Measurements from ENCODE around the gene YY1. TPM values are rescaled to one million over a fixed set of nuclear protein-coding genes. Genes with fewer than 3 reads are reported as not detected.
A peak's percentile ranks its signal among the peaks of the same experiment; 100 is the strongest.

The YY1 gene
- total and polyA plus RNA-seq, 2 of the 4 experiments (the other 2 are of a cell fraction) = 21.7 to 29.9 TPM

DNA sequence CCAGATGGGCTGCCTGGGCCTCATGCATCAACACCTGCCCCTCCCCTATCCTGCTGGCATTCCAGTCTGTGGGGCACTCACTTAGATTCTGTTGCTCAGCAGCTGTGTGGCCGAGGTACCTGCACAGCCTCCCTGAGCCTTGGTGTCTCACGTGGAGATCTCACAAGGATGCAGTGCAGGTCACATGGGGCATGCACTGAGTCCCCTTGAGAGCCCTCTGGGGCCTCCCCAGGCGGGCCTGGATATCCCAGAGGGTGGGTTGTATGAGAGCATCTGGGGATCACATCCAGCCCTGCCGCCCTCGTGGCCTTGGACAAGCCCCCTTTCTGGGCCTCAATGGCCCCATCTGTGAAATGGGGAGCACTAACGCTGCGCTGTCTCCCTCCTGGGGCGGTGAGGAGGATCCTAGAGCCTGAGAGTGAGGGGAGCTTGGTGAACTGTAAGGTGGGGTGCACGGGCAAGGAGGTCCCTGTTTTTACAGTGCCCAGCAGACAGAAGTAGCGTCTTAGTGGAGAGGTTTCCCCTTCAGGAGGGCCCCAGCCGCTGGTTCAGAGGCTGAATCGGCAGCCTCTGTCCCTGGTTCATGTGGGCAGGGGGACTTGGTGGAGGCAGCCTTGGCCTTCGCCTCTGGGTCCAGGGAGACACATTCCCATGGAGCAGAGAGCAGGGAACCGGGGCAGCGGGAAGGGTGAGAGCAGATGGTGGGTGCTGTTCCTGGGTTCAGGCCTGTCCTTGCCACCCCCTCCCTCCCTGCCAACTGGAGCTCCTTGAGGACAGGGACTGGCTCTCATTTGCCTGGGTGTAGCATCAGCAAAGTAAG lies 83.4 kb downstream of the YY1 start:
- no TSS peak for BruUV-seq (replicated peaks)
- H3K36me3 ChIP-seq (ENCODE audit: control insufficient read depth, insufficient read depth, low read length) = no peaks in the 10 kb centered on the region
- peak overlapping the region; percentile 21 for H2AFZ ChIP-seq (replicated peaks; ENCODE audit: low read length, poor library complexity)
- no peak overlapping the region for H4K5ac ChIP-seq (ENCODE audit: low read depth, low read length)
- H2BK120ac ChIP-seq (ENCODE audit: low read depth, low read length) = no peak overlapping the region
- H3K4ac ChIP-seq (ENCODE audit: low read depth, low read length) = no peak overlapping the region
- ATAC-seq (ENCODE audit: low read depth) (no peak), DNase-seq (no peak)
- H2BK5ac ChIP-seq (ENCODE audit: low read depth, low read length, poor library complexity, severe bottlenecking) = no peak overlapping the region
- TF ChIP-seq, protein P1, sequence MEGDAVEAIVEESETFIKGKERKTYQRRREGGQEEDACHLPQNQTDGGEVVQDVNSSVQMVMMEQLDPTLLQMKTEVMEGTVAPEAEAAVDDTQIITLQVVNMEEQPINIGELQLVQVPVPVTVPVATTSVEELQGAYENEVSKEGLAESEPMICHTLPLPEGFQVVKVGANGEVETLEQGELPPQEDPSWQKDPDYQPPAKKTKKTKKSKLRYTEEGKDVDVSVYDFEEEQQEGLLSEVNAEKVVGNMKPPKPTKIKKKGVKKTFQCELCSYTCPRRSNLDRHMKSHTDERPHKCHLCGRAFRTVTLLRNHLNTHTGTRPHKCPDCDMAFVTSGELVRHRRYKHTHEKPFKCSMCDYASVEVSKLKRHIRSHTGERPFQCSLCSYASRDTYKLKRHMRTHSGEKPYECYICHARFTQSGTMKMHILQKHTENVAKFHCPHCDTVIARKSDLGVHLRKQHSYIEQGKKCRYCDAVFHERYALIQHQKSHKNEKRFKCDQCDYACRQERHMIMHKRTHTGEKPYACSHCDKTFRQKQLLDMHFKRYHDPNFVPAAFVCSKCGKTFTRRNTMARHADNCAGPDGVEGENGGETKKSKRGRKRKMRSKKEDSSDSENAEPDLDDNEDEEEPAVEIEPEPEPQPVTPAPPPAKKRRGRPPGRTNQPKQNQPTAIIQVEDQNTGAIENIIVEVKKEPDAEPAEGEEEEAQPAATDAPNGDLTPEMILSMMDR (conservative IDR thresholded peaks at IDR 0.05; ENCODE audit: low read depth, low read length) = no peak
- TF ChIP-seq BHLHE40 (IDR thresholded peaks at IDR 0.05; ENCODE audit: low read depth, low read length) = no peak
- TF ChIP-seq SMC3 (IDR thresholded peaks at IDR 0.05; ENCODE audit: low read depth, low read length) = no peak
- TF ChIP-seq, protein P2, sequence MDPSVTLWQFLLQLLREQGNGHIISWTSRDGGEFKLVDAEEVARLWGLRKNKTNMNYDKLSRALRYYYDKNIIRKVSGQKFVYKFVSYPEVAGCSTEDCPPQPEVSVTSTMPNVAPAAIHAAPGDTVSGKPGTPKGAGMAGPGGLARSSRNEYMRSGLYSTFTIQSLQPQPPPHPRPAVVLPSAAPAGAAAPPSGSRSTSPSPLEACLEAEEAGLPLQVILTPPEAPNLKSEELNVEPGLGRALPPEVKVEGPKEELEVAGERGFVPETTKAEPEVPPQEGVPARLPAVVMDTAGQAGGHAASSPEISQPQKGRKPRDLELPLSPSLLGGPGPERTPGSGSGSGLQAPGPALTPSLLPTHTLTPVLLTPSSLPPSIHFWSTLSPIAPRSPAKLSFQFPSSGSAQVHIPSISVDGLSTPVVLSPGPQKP (IDR thresholded peaks at IDR 0.05; ENCODE audit: borderline replicate concordance, low read depth, low read length) = no peak
- no peak for TF ChIP-seq CHD1 (IDR thresholded peaks at IDR 0.05; ENCODE audit: low read depth, low read length)
- no peak for TF ChIP-seq RCOR1 (IDR thresholded peaks at IDR 0.05; ENCODE audit: insufficient replicate concordance, low read length)
- TF ChIP-seq, protein P3, sequence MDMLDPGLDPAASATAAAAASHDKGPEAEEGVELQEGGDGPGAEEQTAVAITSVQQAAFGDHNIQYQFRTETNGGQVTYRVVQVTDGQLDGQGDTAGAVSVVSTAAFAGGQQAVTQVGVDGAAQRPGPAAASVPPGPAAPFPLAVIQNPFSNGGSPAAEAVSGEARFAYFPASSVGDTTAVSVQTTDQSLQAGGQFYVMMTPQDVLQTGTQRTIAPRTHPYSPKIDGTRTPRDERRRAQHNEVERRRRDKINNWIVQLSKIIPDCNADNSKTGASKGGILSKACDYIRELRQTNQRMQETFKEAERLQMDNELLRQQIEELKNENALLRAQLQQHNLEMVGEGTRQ (IDR thresholded peaks at IDR 0.05; ENCODE audit: low read depth, low read length) = no peak
- no peak overlapping the region for H3K9ac ChIP-seq (ENCODE audit: low read depth, low read length)
- intact Hi-C loops (cut with micrococcal nuclease) = no loop called here
- H3K27me3 ChIP-seq (ENCODE audit: control insufficient read depth, insufficient read depth, low read length) = no peaks in the 10 kb centered on the region; the same call in 1 of the 2 replicates
- no peak overlapping the region for H3K4me3 ChIP-seq (ENCODE audit: insufficient read depth, low read depth, low read length)
- H3K18ac ChIP-seq (ENCODE audit: low read depth, low read length) = no peak overlapping the region
- H3K4me2 ChIP-seq (ENCODE audit: low read depth, low read length) = no peak overlapping the region
- no peak overlapping the region for H3K23ac ChIP-seq (ENCODE audit: low read depth, low read length)
- H4K20me1 ChIP-seq (ENCODE audit: insufficient read depth, low read length) = no peaks in the 10 kb centered on the region
- no peak overlapping the region for H3K14ac ChIP-seq (replicated peaks; ENCODE audit: low read depth, low read length)
- no peak overlapping the region for H2BK15ac ChIP-seq (ENCODE audit: low read depth, low read length)
- ChIA-PET POLR2A (ENCODE audit: unreplicated experiment) (no interaction called here), CTCF (no interaction called here)
- no peaks in the 10 kb centered on the region for H3K4me1 ChIP-seq (ENCODE audit: control insufficient read depth, insufficient read depth, low read length)
- no peaks in the 10 kb centered on the region for H3K9me3 ChIP-seq (ENCODE audit: control insufficient read depth, insufficient read depth, low read length)
- no peak overlapping the region for H3K27ac ChIP-seq (ENCODE audit: insufficient read depth, low read length)
- no peak overlapping the region for H2AK5ac ChIP-seq (ENCODE audit: low read depth, low read length)
- no peak overlapping the region for H4K91ac ChIP-seq (ENCODE audit: insufficient read depth, low read depth, low read length)
- no peaks in the 10 kb centered on the region for H3K9me1 ChIP-seq (ENCODE audit: insufficient read depth, low read length)
- H4K8ac ChIP-seq (ENCODE audit: low read depth in 2 of 2, low read length in 2 of 2) = no peak overlapping the region
- dilution Hi-C loops (cut with HindIII; ENCODE audit: low sequenced_read_pairs, unreplicated experiment) = no loop called here
- no peak overlapping the region for H2BK20ac ChIP-seq (ENCODE audit: low read depth, low read length)
- peak overlapping the region; percentile 16 for H2AK9ac ChIP-seq (replicated peaks; ENCODE audit: low read depth, low read length, poor library complexity)
- in situ Hi-C loops (cut with MboI; ENCODE audit: low sequenced_read_pairs) = no loop called here
- no peaks in the 10 kb centered on the region for H3K79me1 ChIP-seq (ENCODE audit: low read depth in 1 of 2, low read length in 2 of 2)
- no CpG with 5 or more reads among the region's 15 CpGs for WGBS, 2 experiments (ENCODE audit: extremely low coverage in 2 of 2, insufficient read length in 1 of 2)
- H3K56ac ChIP-seq (ENCODE audit: extremely low read depth, insufficient read depth, low read length) = no peak overlapping the region
